Measurements from ENCODE around the gene CCND2.

CCND2 gene

DNA sequence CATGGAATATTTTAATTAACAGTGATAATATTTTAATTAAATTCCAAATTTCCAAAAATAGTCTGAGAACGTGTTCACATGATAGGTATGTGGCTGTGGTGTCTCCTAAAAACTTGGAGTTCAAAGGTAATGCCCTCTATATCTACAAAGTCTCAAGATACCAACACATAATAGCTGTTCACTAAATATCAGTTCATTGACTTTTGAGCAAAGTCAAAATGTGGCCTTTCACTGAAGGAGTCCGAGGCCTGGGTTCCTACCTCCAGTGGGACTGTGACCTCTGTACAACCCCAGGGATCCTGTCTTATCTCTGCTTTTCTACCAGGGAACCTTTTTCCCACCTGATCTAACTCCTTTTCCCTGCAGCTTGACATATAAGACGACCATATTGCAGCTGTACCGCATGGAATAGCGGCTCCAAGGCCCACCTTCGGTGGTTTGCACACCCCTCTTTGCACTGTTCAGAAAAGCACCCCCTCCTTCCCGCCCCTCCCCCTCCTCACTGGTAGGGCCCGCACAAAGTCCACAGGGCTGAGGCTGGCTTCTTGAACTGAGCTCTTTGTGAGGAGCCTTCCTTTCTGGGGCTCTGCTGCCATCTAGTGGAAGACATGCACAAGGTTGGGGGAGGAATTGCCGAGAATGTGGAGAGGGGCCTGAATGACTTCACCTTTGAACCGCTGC is 3.1 kb downstream of the CCND2 start:
- DNase-seq (ENCODE audit: low spot score), result peak; percentile 87

DNA sequence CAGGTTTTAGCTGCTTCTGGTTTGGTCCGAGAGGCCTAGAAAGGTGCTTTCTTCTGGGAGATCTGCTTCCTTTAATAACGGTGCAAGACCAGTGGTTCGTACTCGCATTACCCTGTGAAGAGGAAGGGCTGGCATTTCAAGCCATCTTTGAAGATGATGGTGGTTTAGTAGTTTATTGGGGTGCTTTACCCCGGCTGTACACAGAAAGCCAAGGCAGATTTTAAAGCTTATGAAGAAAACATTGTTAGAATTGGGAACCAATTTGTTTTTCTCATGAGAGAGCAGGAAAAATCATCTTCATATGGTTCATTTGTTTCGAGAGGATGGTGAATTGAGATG is 3.6 kb downstream of the CCND2 start:
- DNase-seq (ENCODE audit: low spot score), result no peak

DNA sequence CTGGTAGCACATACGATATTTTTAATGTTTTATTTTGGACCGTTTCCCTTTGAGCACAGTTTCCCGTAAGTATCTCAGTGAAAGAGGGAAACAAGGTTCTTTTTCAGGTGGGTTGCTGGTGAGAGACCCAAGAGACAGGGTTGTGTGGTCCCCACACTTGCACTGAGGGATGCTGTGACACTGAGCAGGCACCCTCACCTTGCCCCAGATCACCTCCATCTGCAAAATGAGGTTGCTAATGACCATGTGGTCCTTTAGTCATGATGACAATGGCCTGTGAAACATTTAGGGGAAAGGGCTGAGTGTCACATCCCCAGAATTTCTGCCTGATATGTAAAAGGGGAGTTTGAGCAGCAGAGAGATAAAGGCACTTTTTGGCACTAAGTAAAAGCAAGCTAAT is 4.3 kb downstream of the CCND2 start:
- no peak for DNase-seq (ENCODE audit: low spot score)

DNA sequence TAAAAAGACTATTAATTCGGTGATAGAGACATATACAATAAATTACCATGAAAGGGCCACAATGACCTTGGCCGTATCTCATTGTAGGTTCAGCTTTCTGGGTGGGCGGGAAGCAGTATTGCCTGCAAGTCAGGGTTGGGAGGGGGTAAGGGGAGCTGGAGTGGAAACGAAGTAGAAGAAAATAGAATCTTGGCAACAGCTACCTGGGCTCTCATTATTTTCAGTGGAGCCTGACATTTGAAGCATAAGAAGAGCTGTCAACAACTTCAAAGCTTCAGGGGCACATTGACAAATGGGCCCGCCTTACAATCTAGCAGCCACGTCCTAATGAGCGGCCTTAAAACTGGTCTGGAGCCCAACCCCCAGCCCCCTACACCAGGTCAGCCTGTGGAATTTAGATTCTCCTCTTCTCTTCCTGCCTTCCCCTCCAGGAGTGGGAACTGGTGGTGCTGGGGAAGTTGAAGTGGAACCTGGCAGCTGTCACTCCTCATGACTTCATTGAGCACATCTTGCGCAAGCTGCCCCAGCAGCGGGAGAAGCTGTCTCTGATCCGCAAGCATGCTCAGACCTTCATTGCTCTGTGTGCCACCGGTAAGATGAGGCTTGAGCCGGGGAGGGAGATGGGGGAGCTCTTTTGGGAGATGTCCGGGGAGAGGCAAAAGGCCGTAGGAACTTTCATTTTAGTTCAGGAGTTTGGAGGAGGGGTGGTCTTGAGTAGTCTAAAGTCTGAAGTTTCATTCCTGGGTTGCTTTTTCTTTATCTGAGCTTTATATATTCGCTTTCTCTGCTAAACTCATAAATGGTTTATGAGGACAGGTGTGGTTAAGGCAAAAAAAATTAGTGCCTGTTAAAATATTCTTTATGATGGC is 5.0 kb downstream of the CCND2 start:
- no peak for DNase-seq (ENCODE audit: low spot score)

DNA sequence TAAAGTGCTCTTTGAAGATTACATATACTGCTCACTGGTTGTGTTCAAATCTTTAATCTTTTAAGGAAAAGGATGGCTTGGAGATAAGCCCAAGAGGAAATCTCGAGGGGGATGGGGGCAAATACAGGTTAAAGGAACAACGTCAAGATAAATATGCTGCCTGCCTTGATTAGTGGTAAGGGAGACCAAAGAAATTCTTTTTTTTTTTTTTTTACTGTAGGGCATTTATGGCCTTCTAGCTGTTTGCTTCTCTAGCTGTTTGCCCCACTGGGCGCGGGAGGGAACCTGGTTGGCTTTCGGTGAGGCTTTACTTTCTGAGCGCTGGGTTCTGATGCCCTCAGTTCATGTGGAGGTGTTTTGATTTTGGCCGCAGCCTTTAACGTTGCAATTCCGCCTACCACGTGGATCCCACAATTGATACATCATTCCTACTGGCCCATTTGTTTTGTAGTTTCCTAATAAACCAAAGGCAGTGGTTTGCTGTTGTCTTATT is 5.7 kb downstream of the CCND2 start:
- no peak for DNase-seq (ENCODE audit: low spot score)

DNA sequence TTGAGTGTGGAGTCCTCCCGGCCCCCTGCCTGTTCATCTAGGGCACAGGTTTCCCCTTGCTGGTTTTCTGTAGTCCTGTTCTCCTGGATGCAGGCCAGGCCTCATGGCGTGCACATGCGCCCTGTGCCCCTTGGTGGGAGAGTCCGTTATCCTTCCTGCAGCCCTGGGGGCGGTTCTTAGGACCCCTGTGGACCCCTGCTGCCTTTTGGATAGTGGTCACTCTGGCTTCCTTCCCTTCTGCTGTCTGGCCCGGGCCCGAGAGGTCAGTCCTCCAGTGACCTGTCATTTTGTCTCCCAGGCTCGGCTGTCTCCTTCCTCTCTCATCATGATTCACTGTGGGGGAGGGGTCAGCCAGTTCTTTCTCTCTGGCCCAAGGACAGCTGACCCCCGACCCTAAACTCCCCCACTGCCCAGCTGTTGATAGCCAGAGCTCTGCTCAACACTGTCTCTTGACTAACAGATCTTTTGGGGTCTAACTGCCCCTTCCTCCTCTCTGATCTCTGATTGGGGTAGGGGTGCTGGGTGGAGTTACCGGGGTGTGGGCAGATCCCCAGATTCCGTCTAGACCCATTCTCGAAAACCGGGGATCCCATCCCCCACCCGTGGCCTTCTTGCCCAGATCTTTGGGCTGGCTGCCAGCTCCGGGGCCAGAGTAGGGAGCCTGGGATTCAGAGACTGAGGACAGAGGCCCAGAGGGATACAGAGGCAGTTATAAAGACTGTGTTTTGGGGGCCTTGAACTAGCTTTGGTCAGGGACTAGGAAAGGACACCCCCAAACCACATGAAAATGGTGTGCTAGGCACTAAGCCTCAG is 7.0 kb downstream of the CCND2 start:
- DNase-seq (ENCODE audit: low spot score), result no peak

DNA sequence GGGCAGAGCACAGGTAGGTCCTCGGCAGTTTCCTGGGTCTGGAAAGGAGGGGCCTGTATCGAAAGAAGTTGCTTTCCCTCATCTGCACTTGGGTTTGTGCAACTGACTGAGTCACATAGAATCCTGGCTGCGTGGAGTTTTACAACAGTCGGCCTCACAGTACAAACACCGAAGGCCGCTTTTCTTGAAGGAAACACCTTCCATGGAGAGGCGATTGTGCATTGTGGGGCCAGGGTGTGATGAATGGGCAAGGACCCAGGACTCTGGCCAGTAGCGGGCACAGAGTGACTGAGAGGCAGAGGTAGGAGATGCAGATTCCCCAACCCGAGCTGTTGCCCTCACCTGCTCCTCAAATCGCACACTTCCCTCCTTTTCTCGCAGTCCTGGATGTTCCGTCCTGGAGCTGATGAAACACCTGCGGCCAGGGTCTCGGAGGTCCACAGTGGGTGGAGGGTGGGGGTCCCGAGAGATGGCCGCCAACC is 7.7 kb downstream of the CCND2 start:
- no peak for DNase-seq (ENCODE audit: low spot score)

DNA sequence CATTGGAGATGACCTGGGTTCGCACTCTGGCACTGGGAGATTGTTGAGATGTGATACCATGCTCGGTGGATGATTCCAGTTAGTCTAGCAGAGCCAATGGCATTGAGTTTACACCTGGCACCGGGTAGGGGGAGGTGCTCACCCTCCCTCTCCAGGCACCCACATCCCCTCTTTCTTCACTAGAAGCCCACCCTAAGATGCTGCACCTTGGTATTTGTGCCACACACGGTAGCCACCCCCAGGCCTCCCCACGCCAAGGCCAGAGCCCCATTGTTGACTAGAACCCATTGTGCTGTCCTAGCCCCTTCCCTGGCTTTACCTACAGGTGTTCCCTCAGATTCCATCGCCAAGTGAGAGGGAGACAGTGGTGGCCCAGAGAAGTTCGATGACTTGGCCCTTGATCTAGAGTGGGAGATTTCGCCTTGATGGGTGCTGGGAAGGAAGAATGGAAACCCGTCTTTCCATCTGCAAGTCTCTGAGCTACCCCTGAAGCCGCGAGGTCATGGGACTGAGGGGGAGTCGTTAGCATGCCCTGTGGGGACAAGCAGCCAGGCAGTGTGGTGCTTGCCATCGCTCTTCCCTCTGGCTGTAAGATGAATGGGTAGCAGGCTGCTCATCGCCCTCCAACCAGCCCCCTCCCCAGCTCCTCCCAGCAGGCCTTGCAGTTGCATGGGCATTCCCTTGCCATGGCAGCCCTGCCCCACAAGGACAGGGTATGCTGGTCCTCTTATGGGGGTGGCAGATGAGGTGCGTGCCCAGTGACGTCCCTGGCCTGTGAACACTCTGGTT is 8.7 kb downstream of the CCND2 start:
- DNase-seq (ENCODE audit: low spot score), result no peak

DNA sequence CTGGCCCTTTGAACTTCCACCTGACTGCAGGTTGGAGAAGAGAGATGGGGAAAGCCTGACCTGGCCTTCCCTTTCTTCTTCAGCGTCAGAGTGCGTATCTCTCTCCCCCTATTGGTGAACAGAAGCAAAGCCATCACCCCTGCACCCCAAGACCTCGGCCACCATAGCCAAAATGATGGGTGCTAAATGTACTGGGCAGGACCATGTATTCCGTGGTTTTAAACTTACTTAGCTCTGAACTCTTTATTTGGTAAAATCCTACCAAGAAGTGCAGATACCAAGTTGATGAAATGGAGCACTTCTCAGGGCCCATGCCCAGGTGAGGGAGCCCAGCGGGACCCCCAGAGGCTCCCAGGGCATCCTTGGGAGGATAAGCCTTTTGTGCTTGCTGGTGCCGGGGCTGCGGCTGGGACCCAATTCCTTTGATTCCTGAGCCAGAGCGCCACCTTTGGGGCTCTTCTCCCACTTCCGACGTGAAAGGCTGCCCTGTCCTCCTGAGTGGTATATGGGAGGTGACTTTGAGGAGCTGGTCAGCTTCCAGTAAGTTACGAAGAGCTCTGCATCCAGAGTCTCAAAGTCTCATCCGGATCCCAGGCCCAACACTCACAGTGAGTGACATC is 9.4 kb downstream of the CCND2 start:
- peak; percentile 39 for DNase-seq (ENCODE audit: low spot score)

DNA sequence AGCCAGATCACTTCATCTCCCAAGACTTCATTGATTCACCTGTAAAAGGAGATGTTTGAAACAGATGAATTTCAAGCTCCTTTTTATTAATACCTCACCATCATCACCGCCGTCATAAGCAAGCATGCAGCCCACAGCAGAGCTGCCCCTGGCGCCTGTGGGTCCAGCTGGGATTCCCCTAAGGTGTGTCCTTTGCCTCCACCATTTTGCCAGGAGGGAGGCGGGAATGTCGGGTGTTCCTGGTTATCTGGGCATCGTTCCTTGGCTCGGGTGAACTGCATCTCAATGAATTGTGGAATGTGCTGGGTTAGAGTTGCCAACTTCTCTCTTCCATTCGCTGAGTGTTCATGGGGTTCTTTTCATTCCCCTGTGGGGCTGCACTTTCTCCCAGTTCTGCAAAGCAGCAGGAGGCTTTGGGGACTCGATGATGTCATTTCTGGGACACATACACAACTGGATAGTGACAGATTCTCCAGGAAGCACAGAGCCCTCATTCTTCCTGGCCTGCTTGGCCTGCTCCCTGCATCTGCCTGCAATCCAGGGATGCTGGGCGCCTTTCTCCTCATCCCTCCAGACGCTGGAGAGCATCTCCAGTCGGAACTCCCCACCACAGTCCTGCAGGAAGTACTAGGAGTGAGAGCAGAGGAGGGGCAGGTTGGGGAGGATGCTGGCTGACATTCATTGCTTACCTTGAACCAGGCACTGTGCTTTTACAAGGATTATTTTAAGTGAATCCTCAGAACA is 10.1 kb downstream of the CCND2 start:
- DNase-seq (ENCODE audit: low spot score), result no peak

DNA sequence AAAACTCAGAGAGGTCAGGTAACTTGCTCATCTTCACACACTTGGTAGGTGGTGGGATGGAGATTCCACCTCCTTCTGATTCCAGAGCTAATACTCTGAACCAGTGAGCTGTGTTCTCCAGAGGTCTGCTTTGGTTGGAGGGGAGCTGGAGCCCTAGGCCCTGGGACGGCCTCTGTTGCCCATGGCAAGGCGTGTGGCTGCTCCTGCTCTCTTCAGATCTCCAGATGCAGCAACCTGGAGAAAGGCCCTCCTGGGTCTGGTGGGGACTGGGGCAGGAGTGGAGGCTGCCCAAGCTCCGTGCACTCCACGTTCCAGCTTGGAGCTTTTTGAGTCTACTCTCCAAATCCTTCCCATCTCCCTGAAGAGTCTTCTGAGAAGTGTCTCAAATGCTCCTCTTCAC is 10.7 kb downstream of the CCND2 start:
- no peak for DNase-seq (ENCODE audit: low spot score)

DNA sequence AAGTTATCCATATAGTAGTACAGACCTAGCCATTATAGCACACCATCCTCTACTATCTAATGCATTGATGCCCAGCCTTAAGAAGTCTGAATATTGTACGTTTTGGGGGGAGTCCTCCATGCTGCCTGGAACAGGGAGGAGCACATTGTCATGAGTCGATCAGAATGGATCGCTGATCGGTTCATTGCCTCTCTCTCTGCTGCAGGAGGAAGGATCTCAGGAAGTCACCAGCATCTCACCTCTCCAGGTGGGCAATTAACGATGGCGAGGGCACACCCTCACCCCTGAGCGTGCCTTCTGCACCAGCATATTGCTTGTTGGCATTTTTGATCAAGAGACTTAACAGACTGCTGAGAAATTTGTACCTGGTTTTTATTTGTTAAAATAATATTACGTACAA is 11.5 kb downstream of the CCND2 start:
- DNase-seq (ENCODE audit: low spot score), result no peak

DNA sequence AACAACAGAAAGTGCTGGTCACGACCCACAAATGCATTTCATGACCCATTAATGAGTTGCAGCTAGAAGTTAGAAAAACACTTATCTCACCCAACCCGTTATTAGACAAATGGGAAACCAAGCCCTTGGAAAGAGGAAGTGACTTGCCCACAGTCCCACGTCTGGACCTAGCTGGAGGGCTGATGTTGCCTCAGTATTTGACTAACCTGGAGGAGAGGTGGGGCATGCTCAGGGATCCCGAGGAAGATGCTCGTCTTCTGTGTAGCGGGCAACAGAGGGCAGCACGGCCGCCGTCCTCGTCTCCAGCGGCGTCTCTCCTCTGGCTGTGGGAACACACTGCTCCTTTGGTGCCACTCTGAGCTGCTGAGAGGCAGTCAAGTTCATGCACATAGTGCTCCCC is 12.7 kb downstream of the CCND2 start:
- DNase-seq (ENCODE audit: low spot score), result no peak

DNA sequence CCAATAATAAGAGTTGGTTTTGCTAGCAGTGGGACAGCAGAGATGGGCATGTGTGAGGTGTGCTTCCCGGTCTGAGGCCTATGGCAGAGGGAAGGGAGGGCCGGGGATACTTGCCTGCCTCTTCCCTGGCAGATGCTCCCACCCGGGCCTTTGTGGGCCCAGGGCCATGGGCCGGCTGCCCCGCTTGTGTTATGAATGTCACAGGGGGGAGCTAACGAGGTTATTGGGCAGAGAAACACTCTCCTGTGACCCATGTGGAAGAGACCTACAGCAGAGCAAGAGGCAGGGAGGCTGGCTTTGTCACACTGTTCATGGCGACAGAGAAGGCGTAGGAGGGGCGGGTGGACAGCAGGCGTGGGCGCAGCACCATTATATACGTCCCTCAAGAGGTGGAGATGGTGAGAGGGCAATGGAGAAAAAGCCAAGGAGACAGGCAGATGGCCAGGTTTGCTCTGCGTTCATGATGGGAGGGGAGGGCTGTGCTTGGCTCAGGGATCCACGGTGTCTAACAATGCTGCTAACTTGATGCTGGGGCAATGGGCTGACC is 13.3 kb downstream of the CCND2 start:
- DNase-seq (ENCODE audit: low spot score), result no peak

DNA sequence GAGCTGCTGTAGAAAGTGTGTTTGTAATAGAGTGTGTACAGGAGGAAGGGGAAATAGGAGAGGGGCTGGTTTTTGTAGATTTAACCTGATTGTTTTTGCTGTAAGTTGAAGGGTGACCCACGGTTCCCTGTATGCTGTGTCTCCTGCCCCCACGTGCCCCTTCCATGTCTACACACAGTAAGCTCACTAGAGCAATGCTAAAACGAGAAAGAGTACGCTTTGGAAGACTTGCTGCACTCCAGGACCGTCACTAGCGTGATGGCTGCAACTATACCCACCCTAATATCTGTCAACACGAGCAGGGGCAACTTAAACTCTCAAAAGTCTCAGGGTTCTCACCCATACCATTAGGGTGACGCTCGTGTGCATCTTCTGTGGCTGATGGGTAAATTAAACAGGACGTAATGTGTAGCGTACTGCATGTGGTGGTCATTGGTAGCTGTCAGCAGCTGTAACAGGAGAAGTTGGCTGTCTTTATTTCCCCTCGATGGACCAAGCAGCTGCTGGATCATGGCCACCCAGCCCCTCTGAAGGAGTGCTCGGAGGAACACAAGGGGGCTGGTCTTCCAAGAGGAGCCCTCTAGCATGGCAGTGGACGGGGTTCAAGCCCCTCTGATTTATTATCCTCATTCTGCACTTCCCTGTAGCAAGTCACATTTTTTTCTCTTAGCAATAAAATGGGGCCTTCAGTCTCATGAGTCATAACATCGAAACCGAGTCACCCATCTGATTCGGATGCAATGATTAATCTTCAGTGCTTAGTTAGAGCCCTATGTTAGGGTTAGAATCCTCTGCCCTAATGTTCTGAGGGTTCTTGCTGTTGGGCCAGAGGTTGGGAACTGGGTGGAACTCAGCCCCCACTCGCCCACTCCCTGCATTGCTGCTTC is 14.0 kb downstream of the CCND2 start:
- no peak for DNase-seq (ENCODE audit: low spot score)

DNA sequence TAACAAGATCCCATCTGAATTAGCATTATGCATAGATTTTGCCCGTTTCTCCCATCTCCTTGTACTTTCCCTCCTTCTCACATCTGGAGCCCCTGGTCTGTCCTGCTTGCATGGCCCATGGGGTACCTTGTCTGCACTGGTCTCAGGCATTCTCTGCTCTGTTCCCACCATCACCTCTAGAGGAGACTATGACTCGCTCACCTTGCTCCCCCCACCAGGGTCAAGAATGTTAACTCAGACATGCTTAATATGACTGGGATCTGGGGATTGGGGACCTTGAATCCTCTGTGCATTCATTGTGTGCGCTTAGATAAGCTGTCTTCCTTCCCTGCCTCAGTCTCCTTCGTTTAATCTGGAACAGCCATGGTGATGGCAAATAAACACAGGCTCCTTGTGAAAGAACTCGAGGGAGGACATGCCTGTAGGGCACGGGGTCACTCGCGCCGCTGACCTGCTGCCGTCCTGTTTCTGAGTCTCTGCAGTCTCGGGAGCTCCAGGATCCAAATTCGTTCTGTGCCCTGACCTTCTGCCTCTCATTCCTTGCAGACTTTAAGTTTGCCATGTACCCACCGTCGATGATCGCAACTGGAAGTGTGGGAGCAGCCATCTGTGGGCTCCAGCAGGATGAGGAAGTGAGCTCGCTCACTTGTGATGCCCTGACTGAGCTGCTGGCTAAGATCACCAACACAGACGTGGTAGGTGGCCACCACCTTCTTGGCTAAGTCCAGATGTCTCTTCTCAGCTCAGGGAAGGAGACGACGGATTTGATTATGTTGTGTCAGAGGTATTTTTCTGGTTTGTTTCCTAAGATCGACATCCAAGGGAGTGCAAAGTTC is 15.0 kb downstream of the CCND2 start:
- DNase-seq (ENCODE audit: low spot score), result no peak

DNA sequence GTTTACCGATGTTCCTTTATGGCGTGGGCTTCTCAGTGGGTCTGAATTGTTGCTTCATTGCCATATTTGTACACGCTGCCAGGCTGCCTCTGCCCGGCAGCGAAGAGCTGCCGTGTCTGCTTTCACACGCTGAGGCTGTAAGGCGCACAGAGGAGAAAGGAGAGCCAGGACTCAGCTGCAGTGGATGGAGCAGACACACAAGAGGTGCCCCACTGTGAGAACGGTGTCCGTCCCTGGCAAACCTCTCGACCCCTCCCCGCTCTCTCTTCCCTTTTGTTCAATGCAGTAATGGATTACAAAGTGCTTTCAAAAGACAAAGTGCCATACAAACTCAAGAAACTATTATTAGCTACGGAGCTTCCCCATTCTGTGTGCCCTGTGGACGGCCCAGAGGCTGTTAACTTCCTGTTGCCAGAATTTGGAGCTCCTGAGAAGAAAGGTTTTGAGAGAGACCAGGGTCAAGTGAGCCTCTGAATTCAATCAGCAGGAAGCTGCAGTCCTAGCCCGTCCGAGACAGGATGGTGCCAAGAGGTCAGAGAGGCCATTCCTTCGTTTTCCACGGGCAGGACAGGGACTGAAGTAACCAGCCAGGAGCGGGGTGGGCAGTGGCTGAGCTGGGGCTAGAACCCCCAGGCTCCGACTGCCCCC is 15.8 kb downstream of the CCND2 start:
- DNase-seq (ENCODE audit: low spot score), result no peak

Measured in iPS-NIHi11 (cell line).